ENCODE measurements around the gene RAB10. TPM values are rescaled to one million over a fixed set of nuclear protein-coding genes. Genes with fewer than 3 reads are reported as not detected.
"Not testable (repeated sequence)": the region's sequence is repeated elsewhere in the genome, so short reads cannot be mapped to it uniquely, and the experiment has no call there.

RAB10 gene
- total RNA-seq, 2 donors from 2014 or later, result 41.2 to 42.9 TPM

- Mint-ChIP-seq H3K36me3 (ENCODE audit: low read depth) (peaks cover 2% of the 10 kb centered on the region), H3K27ac (peak overlapping the region; percentile 39), H3K27me3 (peaks cover 13% of the 10 kb centered on the region), H3K4me1 (peaks cover 12% of the 10 kb centered on the region), H3K4me3 (no peak overlapping the region)
- DNase-seq (no peak), ATAC-seq (no peak)
- no peaks in the 10 kb centered on the region for H3K9me3 ChIP-seq (ENCODE audit: control insufficient read depth, low read length, poor library complexity, severe bottlenecking)
Observed at GRCh38 chr2:26002632-26003310, 31.1 kb upstream of the RAB10 start.

DNA sequence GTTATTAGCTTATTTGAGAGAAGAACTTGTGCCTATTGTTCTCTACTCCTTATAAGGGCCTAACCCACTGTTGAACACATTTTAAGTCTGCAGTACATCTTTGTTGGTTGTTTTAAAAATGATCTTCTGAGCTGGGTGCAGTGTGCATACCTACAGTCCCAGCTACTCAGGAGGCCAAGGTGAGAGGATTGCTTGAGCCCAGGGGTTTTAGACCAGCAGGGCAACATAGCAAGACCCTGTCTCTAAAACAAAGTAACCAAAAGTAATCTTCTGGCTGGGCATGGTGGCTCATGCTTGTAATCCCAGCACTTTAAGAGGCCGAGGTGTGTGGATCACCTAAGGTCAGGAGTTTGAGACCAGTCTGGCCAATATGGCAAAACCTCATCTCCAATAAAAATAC is 25.8 kb upstream of the RAB10 start:
- no peaks in the 10 kb centered on the region for H3K9me3 ChIP-seq (ENCODE audit: control insufficient read depth, low read length, poor library complexity, severe bottlenecking)
- Mint-ChIP-seq H3K36me3 (ENCODE audit: low read depth) (peaks cover 2% of the 10 kb centered on the region), H3K27ac (no peak overlapping the region), H3K4me1 (peaks cover 4% of the 10 kb centered on the region), H3K4me3 (no peak overlapping the region), H3K27me3 (peaks cover 3% of the 10 kb centered on the region)
- DNase-seq (no peak), ATAC-seq (no peak)

- Mint-ChIP-seq H3K27me3 (no peaks in the 10 kb centered on the region), H3K36me3 (ENCODE audit: low read depth) (no peaks in the 10 kb centered on the region), H3K4me3 (no peak overlapping the region), H3K27ac (no peak overlapping the region), H3K4me1 (no peaks in the 10 kb centered on the region)
- DNase-seq, result no peak
- peak; percentile 54 for ATAC-seq
- no peaks in the 10 kb centered on the region for H3K9me3 ChIP-seq (ENCODE audit: control insufficient read depth, low read length, poor library complexity, severe bottlenecking)
Observed at GRCh38 chr2:26008851-26009566, 24.9 kb upstream of the RAB10 start.

GRCh38 chr2:26009567-26009963 is 24.3 kb upstream of the RAB10 start:
- H3K27ac Mint-ChIP-seq, result no peak overlapping the region
- H3K4me3 Mint-ChIP-seq, result no peak overlapping the region
- no peak for ATAC-seq
- no peaks in the 10 kb centered on the region for H3K27me3 Mint-ChIP-seq
- no peaks in the 10 kb centered on the region for H3K36me3 Mint-ChIP-seq (ENCODE audit: low read depth)
- H3K4me1 Mint-ChIP-seq, result no peaks in the 10 kb centered on the region
- no peak for DNase-seq
- H3K9me3 ChIP-seq (ENCODE audit: control insufficient read depth, low read length, poor library complexity, severe bottlenecking), result no peaks in the 10 kb centered on the region

GRCh38 chr2:26010943-26011342 is 22.9 kb upstream of the RAB10 start:
- ATAC-seq (no peak), DNase-seq (no peak)
- Mint-ChIP-seq H3K4me1 (peaks cover 2% of the 10 kb centered on the region), H3K4me3 (no peak overlapping the region), H3K27me3 (no peaks in the 10 kb centered on the region), H3K27ac (no peak overlapping the region), H3K36me3 (ENCODE audit: low read depth) (no peaks in the 10 kb centered on the region)
- no peaks in the 10 kb centered on the region for H3K9me3 ChIP-seq (ENCODE audit: control insufficient read depth, low read length, poor library complexity, severe bottlenecking)

DNA sequence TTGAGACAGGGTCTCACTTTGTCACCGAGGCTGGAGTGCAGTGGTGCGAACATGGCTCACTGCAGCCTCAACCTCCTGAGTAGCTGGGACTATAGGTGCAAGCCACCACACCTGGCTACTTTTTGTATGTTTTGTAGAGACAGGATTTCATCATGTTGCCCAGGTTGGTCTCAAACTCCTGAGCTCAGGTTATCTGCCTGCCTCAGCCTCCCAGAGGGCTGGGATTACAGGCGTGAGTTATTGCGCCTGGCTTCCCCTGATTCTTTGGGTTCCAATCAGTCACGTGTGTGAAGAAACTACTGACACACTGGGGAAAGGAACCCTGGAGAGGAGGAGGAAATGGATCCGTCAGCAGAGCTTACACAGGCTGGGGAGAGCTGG is 22.3 kb upstream of the RAB10 start:
- Mint-ChIP-seq H3K4me1 (peaks cover 2% of the 10 kb centered on the region), H3K27ac (no peak overlapping the region), H3K36me3 (ENCODE audit: low read depth) (no peaks in the 10 kb centered on the region), H3K4me3 (no peak overlapping the region), H3K27me3 (no peaks in the 10 kb centered on the region)
- DNase-seq (no peak), ATAC-seq (no peak)
- no peaks in the 10 kb centered on the region for H3K9me3 ChIP-seq (ENCODE audit: control insufficient read depth, low read length, poor library complexity, severe bottlenecking)

- Mint-ChIP-seq H3K27me3 (no peaks in the 10 kb centered on the region), H3K4me1 (peaks cover 2% of the 10 kb centered on the region), H3K4me3 (no peak overlapping the region), H3K36me3 (ENCODE audit: low read depth) (no peaks in the 10 kb centered on the region), H3K27ac (no peak overlapping the region)
- no peaks in the 10 kb centered on the region for H3K9me3 ChIP-seq (ENCODE audit: control insufficient read depth, low read length, poor library complexity, severe bottlenecking)
- ATAC-seq (no peak), DNase-seq (no peak)
Observed at GRCh38 chr2:26011990-26012856, 21.7 kb upstream of the RAB10 start.

- no peak overlapping the region for H3K4me3 Mint-ChIP-seq
Observed at GRCh38 chr2:26013668-26014067, 20.2 kb upstream of the RAB10 start.

DNA sequence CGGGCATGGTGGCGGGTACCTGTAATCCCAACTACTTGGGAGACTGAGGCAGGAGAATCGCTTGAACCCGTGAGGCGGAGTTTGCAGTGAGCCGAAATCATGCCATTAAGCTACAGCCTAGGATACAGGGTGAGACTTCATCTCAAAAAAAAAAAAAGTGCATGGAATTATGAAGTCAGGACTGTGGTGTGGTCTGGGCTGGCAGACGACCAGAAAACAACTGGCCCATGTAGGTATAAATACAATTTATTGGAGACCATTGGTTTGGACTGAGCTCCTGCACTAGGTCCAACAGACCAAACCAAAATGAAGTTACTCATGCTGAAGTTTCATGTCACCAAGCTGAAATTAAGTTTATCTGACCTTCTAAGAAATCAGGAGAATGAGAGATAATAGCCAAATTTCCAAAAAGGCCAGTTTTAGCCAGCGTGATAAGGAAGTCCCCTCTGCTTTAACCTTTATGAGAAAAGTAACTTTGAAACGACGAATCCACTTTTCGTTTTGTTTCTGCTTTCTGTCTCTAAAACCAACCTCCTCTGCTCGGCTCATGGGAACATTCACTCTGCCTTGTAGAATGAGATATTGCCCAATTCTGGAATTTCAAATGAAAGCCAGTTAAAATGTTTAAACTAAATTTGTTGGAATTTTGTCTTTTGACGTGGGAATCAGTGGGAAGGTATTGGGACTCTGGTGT is 17.7 kb upstream of the RAB10 start:
- DNase-seq, result no peak
- H3K36me3 Mint-ChIP-seq (ENCODE audit: low read depth), result no peaks in the 10 kb centered on the region
- no peak overlapping the region for H3K27ac Mint-ChIP-seq
- no peak for ATAC-seq
- no peak overlapping the region for H3K4me3 Mint-ChIP-seq
- no peaks in the 10 kb centered on the region for H3K9me3 ChIP-seq (ENCODE audit: control insufficient read depth, low read length, poor library complexity, severe bottlenecking)
- H3K27me3 Mint-ChIP-seq, result no peaks in the 10 kb centered on the region
- peaks cover 4% of the 10 kb centered on the region for H3K4me1 Mint-ChIP-seq

More at GRCh38 chr2:26013668-26014067, 20.2 kb upstream of the RAB10 start:
- no peaks in the 10 kb centered on the region for H3K27me3 Mint-ChIP-seq
- H3K9me3 ChIP-seq (ENCODE audit: control insufficient read depth, low read length, poor library complexity, severe bottlenecking), result no peaks in the 10 kb centered on the region
- H3K36me3 Mint-ChIP-seq (ENCODE audit: low read depth), result no peaks in the 10 kb centered on the region
- DNase-seq (no peak), ATAC-seq (no peak)
- H3K4me1 Mint-ChIP-seq, result peaks cover 4% of the 10 kb centered on the region
- no peak overlapping the region for H3K27ac Mint-ChIP-seq

DNA sequence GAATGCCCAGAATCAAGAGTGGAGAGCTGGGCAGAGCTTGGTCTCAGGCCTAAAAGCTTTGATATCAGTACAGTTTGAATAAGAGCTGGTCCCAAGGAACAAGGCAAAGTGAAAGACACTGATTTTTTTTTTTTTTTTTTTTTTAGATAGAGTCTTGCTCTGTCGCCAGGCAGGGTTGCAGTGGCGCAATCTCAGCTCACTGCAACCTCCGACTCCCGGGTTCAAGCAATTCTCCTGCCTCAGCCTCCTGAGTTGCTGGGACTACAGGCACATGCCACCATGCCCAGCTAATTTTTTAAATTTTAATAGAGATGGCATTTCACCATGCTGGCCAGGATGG is 17.2 kb upstream of the RAB10 start:
- H3K27ac Mint-ChIP-seq; H3K27me3 Mint-ChIP-seq; DNase-seq; H3K36me3 Mint-ChIP-seq (ENCODE audit: low read depth); ATAC-seq; H3K4me1 Mint-ChIP-seq; H3K9me3 ChIP-seq (ENCODE audit: control insufficient read depth, low read length, poor library complexity, severe bottlenecking); H3K4me3 Mint-ChIP-seq: not testable (repeated sequence)

GRCh38 chr2:26017464-26018183 is 16.3 kb upstream of the RAB10 start:
- no peaks in the 10 kb centered on the region for H3K36me3 Mint-ChIP-seq (ENCODE audit: low read depth)
- H3K9me3 ChIP-seq (ENCODE audit: control insufficient read depth, low read length, poor library complexity, severe bottlenecking), result no peaks in the 10 kb centered on the region
- no peak overlapping the region for H3K4me3 Mint-ChIP-seq
- no peaks in the 10 kb centered on the region for H3K27me3 Mint-ChIP-seq
- DNase-seq (no peak), ATAC-seq (no peak)
- peaks cover 4% of the 10 kb centered on the region for H3K4me1 Mint-ChIP-seq
- H3K27ac Mint-ChIP-seq, result no peak overlapping the region

DNA sequence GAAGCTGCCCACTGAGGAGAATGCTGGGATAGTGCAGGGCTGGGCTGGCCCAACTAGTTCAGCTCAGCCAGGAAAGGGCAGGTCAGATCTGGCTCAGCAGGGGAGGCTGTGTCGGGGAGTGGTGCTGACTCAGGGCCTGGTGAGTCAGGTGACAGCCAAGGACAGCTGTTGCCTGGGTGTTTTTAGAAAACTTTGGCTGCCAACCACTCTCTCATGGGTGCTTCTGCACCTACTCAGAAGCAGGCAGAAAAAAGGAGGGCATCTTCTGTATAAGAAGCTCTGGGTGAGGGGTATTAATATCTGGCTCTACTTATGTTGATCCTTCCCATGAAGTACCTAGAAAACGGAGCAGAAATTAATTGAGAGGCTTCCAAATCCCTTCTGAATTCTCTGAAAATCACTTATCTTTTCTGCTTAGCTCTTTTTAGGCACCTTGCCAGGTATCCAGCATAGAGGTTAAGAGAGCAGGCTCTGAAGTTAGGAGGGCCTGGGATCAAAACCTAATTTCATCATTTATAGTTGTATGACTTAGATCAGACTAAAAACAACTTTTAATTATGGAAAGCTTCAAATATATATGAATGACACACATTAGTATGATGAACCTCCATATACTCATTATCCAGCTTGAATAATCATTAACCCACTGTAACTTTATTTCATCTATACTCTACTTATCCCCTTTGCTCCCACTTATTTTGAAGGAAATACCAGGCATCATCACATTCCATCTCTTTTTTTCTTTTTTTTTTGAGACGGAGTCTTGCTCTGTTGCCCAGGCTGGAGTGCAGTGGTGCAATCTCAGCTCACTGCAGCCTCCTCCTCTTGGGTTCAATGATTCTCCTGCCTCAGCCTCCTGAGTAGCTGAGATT is 15.5 kb upstream of the RAB10 start:
- peak; percentile 48 for ATAC-seq
- H3K27ac Mint-ChIP-seq, result no peak overlapping the region

More for the DNA sequence above, 15.5 kb upstream of the RAB10 start:
- H3K4me1 Mint-ChIP-seq, result peaks cover 4% of the 10 kb centered on the region
- no peak overlapping the region for H3K4me3 Mint-ChIP-seq
- no peaks in the 10 kb centered on the region for H3K9me3 ChIP-seq (ENCODE audit: control insufficient read depth, low read length, poor library complexity, severe bottlenecking)
- no peaks in the 10 kb centered on the region for H3K27me3 Mint-ChIP-seq
- no peaks in the 10 kb centered on the region for H3K36me3 Mint-ChIP-seq (ENCODE audit: low read depth)
- DNase-seq, result no peak
